CD4-positive, alpha-beta T cell treated with Interleukin-15 for 4 hours (primary cell): Measurements from ENCODE around the gene EN2.

Experiments used
- DNase-seq: peaks from one replicate; pipeline ENCODE4 v3.0.0-alpha.2; 2020; ENCODE audit warnings: low spot score

EN2 gene

GRCh38 chr7:155458111-155458877, at the start of gene EN2:
EN2 (plus strand) TSS chr7:155458129; CDS start chr7:155458378, 249 bp downstream.
- no peak for DNase-seq

GRCh38 chr7:155408651-155409586, 49.0 kb upstream of the EN2 start:
- DNase-seq = no peak

GRCh38 chr7:155409980-155410379, 47.9 kb upstream of the EN2 start:
- DNase-seq = no peak

DNA sequence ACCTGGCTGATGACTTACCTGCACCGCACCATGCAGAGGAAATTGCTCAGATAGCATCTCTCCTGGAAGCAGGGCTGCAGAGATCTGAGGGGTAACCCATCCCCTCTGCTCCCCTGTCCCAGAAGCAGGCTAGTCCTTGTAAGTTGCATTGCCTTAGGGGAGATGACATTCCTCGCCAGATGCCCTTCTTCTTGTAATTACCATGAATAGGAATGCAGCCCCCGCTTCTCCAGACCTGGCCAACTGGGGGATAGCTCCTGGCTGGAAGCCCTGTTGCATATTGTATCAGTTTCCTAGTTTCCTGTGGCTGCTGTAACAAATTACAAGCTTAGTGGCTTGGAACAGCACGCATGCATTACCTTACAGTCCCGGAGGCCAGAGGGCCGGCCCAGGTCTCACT, 47.5 kb upstream of the EN2 start:
- no peak for DNase-seq

DNA sequence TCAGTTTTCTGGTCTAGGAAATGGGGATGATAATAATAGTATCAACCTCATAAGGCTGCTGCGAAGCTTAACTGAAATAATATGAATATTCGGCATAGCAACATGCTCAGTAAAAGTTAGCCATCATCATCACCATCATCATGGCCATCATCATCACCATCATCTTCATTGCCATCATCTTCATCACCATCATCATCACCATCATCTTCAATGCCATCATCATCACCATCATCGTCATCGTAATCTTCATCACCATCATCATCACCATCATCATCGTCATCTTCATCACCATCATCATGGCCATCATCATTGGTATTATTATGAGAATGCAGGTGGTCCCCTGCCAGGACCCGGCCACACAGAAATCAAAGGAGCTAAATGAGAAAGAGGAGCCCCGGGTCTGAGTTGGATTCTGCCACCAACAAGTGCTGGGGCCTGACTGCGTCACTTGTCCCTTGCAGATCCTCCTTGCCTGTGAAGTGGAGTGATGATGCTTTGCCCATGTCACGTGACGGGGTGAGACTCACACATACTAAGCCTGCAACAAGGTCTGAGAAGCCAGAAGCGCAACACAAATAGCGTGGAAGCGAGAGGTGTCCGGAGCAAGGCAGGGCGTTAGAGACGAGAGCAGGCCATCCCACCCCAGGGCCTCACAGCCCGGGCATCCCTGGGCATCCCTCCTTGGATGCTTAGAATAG, 46.1 kb upstream of the EN2 start:
- no peak for DNase-seq

DNA sequence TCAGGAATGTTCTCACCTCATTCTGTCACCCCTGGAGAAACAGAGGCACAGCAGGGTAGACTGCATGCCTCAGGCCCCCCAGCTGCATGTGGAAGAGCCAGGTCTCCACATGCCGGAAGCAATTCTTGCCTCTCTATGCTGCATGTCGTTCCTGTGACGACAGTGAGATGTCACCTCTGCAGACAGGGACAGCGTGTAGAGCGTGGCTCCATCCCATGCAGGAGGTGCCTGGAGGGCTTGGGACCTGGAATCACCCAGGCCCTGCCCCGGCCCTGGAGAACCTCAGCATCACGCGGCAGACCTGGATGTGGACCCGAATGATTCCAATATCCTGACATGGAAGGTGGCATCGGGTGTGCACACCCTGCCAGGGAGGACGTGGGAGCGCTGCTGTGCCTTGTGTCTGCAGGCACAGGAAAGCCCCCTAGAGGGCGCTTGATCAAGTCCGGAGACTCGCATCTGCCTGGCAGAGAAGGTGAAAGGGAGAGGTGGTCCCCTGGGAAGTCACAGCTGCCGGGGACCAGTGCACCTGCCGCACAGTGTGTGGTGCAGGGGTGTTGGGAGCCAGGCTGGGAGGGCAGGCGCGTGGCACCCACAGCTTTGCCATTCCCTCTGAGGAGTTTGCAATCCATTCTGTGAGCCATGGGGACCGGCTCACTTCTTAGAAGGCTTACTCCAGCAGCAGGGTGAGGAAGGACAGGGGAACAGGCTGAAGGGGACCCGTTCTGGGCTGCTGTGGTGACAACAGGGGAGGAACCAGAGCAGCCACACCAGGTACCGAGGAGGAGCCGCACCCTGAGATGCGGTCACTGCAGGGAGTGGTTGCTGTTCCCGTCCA, 45.3 kb upstream of the EN2 start:
- no peak for DNase-seq

DNA sequence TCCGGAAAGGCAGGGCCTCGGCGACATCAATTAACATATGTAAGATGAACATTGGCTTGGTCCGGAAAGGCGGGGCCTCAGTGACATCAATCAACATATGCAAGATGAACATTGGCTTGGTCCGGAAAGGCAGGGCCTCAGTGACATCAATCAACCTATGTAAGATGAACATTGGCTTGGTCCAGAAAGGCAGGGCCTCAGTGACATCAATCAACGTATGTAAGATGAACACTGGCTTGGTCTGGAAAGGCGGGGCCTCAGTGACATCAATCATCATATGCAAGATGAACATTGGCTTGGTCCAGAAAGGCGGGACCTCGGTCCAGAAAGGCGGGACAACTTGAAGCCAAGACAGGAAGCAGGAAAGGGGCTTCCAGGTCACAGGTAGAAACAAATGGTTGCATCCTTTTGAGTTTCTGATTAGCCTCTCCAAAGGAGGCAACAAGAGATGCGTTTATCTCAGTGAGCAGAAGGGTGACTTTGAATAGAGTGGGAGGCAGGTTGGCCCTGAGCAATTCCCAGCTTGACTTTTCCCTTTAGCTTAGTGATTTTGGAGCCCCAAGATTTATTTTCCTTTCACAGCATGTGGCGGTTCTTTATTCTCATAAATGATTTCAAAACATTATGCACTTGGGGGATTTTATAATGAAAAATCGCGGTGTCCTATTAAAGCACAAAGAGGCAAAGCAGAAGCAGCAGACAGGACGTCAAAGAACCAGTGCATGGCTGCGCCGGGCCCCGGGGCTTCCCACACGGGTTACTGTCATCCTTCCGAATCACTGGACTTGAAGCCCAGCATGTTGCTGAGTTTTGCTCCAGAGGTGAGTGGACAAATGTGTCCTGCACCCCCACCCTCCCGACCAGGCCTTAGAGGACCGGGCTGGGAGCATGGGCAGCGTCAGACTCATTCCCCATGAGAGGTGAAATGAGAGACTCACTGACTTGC, 43.1 kb upstream of the EN2 start:
- no peak for DNase-seq

- no peak for DNase-seq
These were observed 41.1 kb upstream of the EN2 start for GRCh38 chr7:155416646-155417380.

DNA sequence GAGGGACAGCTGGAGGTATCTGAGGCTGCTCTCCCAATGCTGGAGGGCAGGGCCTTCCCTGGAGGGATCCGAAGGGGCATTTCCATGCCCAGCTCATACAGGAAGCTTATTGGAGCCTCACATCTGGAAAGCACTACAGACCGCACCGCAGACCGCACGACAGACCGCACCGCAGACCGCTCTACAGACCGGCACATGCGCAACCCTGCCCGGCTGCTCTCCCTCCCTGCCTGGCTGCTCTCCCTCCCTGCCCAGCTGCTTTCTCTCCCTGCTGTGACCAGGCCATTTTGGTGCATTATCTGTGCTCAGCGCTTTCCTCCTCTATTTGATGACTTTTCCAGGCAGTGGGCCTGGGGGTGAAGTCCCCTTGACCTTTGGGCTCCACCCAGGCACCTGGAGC, 39.6 kb upstream of the EN2 start:
- no peak for DNase-seq

DNA sequence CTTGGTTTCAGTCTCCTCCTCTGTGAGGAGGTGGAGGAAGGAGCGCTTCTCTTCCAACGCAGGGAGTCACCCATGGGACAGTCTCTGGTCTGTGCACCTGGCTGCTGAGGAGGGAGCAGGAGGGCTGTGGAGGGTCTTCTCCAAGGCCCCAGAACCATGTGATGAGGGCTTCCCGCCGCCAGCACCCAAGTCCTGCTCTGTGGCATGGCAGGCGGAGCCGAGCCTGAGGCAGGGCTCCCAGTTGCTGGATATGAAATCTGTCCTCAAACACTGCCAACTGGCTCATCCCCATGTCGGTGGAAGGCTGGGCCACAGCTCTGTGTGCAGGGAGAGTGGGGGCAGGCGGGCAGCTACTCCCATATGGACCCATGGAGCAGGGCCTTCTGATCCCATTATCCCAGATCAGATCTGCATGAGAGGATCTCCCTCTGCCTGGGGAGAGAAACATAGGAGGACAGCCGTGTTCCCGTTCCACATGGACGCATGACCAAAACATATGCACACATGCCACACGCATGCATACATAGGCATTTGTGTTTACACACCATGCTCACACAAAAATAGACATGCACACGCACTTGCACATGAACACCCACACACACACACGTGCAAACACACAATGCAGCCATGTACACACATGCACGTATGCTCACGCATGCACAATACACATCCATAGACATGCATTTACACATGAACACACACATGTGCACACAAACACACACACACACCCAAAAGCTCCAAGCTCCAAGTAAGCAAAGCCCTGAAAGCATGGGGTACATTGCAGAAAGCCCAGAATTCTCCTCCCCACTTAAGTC, 38.8 kb upstream of the EN2 start:
- DNase-seq = no peak

- DNase-seq = no peak
These were observed 37.8 kb upstream of the EN2 start for GRCh38 chr7:155420116-155420515.

DNA sequence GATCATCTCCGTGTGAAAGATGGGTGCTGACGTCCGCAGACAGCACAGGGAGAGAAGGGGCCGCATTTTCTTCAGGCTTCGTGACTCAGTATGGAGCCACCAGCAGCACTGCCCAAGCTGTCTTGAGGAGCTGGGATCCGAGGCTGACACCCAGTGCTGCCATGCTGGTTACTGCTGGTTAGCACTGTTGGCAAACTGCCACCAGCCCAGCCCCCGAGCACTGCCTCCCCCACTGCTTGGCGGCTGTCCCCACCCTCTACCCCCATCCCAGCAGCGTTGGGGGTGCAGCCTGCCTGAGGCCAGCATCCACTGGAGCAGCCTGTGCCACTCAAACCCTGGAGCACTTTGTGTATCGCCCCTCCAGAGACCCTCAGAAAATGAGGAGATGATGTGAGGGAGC, 35.8 kb upstream of the EN2 start:
- no peak for DNase-seq

- no peak for DNase-seq
These were observed 35.2 kb upstream of the EN2 start for GRCh38 chr7:155422599-155423336.

DNA sequence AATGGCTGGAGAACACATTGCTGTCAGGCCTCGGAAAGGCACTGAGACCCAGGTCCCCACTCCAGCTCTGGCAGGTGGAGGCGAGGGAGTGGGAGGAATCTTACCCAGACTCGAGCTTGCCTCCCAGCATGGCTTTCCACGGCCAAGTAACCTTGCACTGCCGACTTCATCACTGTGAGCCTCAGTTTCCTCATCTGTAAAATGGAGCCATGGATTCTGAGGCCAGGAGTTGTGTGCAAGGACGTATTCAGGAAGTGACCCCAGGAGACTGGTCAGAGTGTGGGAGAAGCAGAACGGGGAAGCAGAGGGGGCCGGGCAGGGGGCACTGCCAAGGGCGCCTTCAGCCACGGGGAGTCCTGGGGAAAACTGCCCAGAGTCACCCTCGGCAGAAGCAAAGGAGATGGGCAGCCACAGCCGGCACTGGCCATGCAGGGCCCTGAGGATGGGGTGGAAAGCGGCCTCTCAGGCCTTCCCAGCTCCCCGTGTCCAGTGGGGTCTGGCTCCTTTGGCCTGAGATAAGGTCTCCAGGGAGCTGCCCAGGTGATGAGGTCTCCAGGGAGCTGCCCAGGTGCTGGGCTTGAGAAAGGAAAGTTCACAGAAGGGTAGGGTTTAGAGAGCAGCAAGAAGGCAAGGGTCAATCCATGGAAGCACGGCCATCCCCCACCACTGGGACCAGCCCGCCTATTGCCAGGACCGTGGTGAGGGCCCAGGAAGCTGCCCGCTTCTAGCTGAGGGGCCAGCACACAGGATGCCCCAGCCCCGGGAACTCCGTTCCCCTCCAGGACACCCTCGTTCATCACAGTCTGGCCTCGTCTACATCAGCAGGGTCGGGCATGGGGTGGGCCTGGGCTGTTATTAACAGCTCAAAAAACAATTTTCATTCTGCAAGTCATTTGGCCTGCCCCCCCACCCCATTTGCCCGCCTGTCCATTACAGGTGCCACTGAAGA, 34.3 kb upstream of the EN2 start:
- DNase-seq = no peak

DNA sequence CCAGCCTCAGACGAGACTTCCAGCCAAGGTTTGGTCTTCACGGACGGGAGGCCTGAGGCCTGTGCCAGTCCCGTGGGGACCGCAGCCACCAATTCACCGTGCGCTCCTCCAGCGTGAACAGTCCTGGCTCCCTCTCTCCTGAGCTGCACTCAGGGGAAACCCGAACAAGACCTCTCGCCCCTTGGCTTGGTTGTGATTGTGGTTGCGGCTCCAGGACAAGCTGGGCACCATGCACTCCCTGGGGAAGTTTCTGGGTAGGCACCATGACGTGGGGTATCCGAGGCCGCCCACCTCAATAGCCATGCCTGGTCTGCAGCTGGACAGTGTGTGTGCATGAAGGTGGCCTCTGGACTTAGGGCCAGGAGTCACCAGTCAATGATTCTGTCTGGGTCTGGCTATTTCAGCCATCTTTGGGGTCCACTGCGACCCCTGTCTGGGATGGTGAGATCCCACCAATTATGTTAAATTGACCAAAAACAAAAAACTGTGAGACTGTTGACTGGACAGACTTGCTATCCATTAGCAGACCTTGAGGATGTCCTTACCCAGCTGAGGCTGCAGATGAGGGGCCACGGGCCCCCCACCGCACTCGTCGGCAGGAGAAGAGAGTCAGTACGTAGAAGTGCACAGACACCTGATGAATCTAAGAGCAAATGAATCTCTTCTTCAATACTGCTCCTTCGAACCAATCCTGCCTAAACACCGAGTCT, 33.5 kb upstream of the EN2 start:
- DNase-seq = no peak

- DNase-seq = no peak
These were observed 33.0 kb upstream of the EN2 start for GRCh38 chr7:155425011-155425340.

GRCh38 chr7:155425887-155426286, 32.0 kb upstream of the EN2 start:
- DNase-seq = no peak
